ENCODE measurements around the gene PDZRN4.

- no peak for TF ChIP-seq STAT1 (IDR thresholded peaks at IDR 0.05; ENCODE audit: unreplicated experiment)
- TF ChIP-seq, protein P1, sequence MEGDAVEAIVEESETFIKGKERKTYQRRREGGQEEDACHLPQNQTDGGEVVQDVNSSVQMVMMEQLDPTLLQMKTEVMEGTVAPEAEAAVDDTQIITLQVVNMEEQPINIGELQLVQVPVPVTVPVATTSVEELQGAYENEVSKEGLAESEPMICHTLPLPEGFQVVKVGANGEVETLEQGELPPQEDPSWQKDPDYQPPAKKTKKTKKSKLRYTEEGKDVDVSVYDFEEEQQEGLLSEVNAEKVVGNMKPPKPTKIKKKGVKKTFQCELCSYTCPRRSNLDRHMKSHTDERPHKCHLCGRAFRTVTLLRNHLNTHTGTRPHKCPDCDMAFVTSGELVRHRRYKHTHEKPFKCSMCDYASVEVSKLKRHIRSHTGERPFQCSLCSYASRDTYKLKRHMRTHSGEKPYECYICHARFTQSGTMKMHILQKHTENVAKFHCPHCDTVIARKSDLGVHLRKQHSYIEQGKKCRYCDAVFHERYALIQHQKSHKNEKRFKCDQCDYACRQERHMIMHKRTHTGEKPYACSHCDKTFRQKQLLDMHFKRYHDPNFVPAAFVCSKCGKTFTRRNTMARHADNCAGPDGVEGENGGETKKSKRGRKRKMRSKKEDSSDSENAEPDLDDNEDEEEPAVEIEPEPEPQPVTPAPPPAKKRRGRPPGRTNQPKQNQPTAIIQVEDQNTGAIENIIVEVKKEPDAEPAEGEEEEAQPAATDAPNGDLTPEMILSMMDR (conservative IDR thresholded peaks at IDR 0.05; ENCODE audit: low read depth in 2 of 2): no peak
These were observed 45.7 kb upstream of the PDZRN4 start for GRCh38 chr12:41142376-41142775.
